ENCODE results near the gene FBLN1. TPM values are rescaled to one million over a fixed set of nuclear protein-coding genes. Genes with fewer than 3 reads are reported as not detected.
A peak's percentile ranks its signal among the peaks of the same experiment; 100 is the strongest.

The FBLN1 gene
- total RNA-seq, 1 donor from 2014 or later = not detected

- intact Hi-C loops (cut with micrococcal nuclease) = no loop called here
- peak overlapping the region; percentile 35 for H3K4me3 Mint-ChIP-seq
- DNase-seq = no peak
- no peaks in the 10 kb centered on the region for H3K9me3 Mint-ChIP-seq
- peaks cover 24% of the 10 kb centered on the region for H3K27me3 Mint-ChIP-seq
- H3K27ac Mint-ChIP-seq = no peak overlapping the region
- H3K36me3 Mint-ChIP-seq (ENCODE audit: low read depth) = no peaks in the 10 kb centered on the region
- peaks cover 15% of the 10 kb centered on the region for H3K4me1 Mint-ChIP-seq
Observed at GRCh38 chr22:45638834-45639746, 136.4 kb downstream of the FBLN1 start.

DNA sequence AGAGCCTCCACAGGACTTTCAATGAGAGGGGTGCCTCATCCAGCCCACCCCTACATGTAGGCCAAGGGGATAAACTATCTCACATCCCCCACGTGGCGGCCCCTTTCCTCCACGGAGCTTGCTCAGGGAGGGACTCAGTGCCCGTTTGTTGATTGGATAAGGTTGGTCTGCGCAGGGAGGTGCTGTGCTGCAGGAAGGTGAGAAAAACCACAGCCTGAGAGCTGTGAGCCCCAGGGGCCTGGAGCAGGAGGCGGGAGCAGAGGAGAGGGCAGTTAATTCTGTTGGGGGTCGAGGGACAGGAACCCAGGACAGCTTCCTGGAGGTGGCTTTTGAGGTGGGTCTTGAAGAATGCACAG is 137.0 kb downstream of the FBLN1 start:
- Mint-ChIP-seq H3K27me3 (peaks cover 25% of the 10 kb centered on the region), H3K9me3 (no peaks in the 10 kb centered on the region), H3K4me1 (peaks cover 15% of the 10 kb centered on the region), H3K27ac (no peak overlapping the region), H3K4me3 (no peak overlapping the region), H3K36me3 (ENCODE audit: low read depth) (no peaks in the 10 kb centered on the region)
- DNase-seq = peak; percentile 61
- intact Hi-C loops (cut with micrococcal nuclease) = no loop called here

GRCh38 chr22:45640291-45640940 is 137.7 kb downstream of the FBLN1 start:
- H3K27ac Mint-ChIP-seq = no peak overlapping the region
- H3K9me3 Mint-ChIP-seq = no peaks in the 10 kb centered on the region
- H3K36me3 Mint-ChIP-seq (ENCODE audit: low read depth) = no peaks in the 10 kb centered on the region
- DNase-seq = no peak
- H3K27me3 Mint-ChIP-seq = peaks cover 29% of the 10 kb centered on the region
- intact Hi-C loops (cut with micrococcal nuclease) = no loop called here
- peaks cover 15% of the 10 kb centered on the region for H3K4me1 Mint-ChIP-seq
- no peak overlapping the region for H3K4me3 Mint-ChIP-seq

DNA sequence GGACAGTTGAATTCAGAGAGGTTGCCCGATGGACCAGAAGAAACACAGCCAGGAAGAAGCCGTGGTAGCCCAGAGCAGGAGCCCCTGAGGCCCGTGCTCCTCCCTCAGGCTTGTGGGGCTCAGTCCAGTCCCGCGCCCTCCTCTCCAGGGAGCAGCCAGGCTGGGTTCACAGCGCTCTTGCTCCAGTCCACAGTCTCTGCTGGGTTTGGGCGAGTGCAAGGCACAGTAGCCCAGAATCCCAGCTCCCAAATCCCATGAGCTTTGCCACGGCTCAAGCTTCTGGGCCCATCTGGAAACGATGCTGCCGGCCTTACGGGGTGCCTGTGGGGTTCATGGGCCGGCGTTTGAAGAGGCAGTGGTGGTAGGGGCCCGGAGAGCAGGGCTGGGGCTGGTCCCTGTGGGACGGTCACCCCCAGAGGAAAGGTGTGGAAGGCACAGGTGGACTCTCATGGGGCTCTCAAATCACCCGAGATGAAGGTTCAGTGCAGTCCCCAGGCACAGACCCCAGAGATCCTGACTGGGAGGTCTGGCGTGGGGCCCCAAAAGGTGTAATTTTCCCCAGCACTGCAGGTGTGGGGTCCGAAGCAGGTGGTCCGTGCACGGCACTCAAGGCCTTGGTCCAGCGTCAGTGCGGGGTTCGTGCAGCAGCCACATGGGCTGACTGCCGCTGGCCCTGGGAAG is 138.4 kb downstream of the FBLN1 start:
- peaks cover 19% of the 10 kb centered on the region for H3K4me1 Mint-ChIP-seq
- H3K9me3 Mint-ChIP-seq = no peaks in the 10 kb centered on the region
- H3K27me3 Mint-ChIP-seq = peaks cover 33% of the 10 kb centered on the region
- intact Hi-C loops (cut with micrococcal nuclease) = no loop called here
- H3K4me3 Mint-ChIP-seq = no peak overlapping the region
- no peak for DNase-seq
- no peaks in the 10 kb centered on the region for H3K36me3 Mint-ChIP-seq (ENCODE audit: low read depth)
- no peak overlapping the region for H3K27ac Mint-ChIP-seq

DNA sequence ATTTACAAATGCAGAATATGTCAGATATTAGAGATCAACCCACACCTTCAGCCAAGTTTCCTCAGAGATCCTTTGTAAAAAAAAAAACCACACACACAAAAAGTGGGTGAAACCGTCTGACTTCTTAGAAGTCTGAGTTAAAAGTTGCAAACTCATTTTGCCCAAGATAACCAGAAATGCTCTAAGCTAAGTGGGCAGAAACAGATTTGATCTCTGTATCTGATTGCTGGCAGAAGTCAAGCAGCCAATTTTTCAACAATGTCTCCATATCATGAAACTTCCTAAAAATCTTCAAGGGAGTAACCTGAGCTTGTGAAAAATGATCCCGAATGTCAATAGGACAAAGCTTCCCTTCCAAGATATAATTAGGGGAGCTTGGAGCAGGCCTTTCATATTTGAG is 140.3 kb downstream of the FBLN1 start:
- no peak overlapping the region for H3K4me3 Mint-ChIP-seq
- intact Hi-C loops (cut with micrococcal nuclease) = no loop called here
- DNase-seq = no peak

DNA sequence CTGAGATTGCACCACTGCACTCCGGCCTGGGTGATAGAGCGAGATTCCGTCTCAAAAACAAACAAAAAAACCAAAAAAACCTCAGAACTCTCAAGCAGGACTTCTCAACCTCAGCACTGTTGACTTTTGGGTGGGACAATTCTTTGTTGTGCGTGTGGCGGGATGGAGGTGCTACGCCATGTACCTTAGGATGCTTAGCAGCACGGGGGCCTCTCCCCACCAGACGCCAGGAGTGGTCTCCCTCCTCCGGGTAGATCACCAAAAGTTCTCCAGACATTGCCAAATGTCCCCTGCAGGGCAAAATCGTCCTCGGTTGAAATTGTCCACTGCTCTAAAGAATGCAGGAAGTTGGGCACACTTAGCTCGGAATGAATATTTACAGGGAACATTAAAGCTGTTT is 142.0 kb downstream of the FBLN1 start:
- H3K27me3 Mint-ChIP-seq = peaks cover 30% of the 10 kb centered on the region
- H3K27ac Mint-ChIP-seq = no peak overlapping the region
- intact Hi-C loops (cut with micrococcal nuclease) = no loop called here
- no peak for DNase-seq
- no peak overlapping the region for H3K4me3 Mint-ChIP-seq
- H3K4me1 Mint-ChIP-seq = peaks cover 12% of the 10 kb centered on the region
- no peaks in the 10 kb centered on the region for H3K36me3 Mint-ChIP-seq (ENCODE audit: low read depth)
- H3K9me3 Mint-ChIP-seq = no peaks in the 10 kb centered on the region

More for the DNA sequence above, 140.3 kb downstream of the FBLN1 start:
- no peaks in the 10 kb centered on the region for H3K9me3 Mint-ChIP-seq
- peaks cover 19% of the 10 kb centered on the region for H3K4me1 Mint-ChIP-seq
- H3K27me3 Mint-ChIP-seq = peaks cover 31% of the 10 kb centered on the region
- no peaks in the 10 kb centered on the region for H3K36me3 Mint-ChIP-seq (ENCODE audit: low read depth)
- no peak overlapping the region for H3K27ac Mint-ChIP-seq

DNA sequence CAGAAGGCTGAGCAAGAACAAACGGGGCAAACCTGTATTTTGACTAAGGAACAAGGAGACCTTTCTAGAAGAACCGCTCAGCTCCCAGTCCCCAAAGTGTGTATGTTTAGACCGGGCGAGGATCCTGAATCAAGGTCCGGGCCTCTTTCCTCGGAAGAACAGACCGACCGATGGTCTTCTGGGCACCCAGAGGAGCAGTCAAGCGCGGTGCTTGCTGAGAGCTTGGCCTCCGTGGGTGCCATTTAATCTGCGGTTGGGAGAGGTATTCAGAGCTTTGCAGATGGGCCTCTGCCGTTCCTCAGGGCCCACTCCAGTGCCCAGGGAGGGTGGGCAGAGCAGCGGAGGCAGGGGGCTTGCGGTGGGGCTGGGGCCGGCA is 142.5 kb downstream of the FBLN1 start:
- DNase-seq = no peak
- intact Hi-C loops (cut with micrococcal nuclease) = no loop called here
- Mint-ChIP-seq H3K27ac (no peak overlapping the region), H3K4me1 (peaks cover 9% of the 10 kb centered on the region), H3K4me3 (no peak overlapping the region), H3K9me3 (no peaks in the 10 kb centered on the region), H3K36me3 (ENCODE audit: low read depth) (no peaks in the 10 kb centered on the region), H3K27me3 (peaks cover 30% of the 10 kb centered on the region)

GRCh38 chr22:45645526-45646414 is 143.1 kb downstream of the FBLN1 start:
- H3K4me1 Mint-ChIP-seq = peaks cover 9% of the 10 kb centered on the region
- H3K27ac Mint-ChIP-seq = no peak overlapping the region
- H3K27me3 Mint-ChIP-seq = peaks cover 30% of the 10 kb centered on the region
- H3K4me3 Mint-ChIP-seq = peak overlapping the region; percentile 56
- intact Hi-C loops (cut with micrococcal nuclease) = no loop called here
- DNase-seq = peak; percentile 94
- no peaks in the 10 kb centered on the region for H3K36me3 Mint-ChIP-seq (ENCODE audit: low read depth)
- no peaks in the 10 kb centered on the region for H3K9me3 Mint-ChIP-seq

- no peak overlapping the region for H3K4me3 Mint-ChIP-seq
- H3K9me3 Mint-ChIP-seq = no peaks in the 10 kb centered on the region
- DNase-seq = no peak
- no peaks in the 10 kb centered on the region for H3K36me3 Mint-ChIP-seq (ENCODE audit: low read depth)
- intact Hi-C loops (cut with micrococcal nuclease) = no loop called here
- no peak overlapping the region for H3K27ac Mint-ChIP-seq
- peaks cover 6% of the 10 kb centered on the region for H3K4me1 Mint-ChIP-seq
- H3K27me3 Mint-ChIP-seq = peaks cover 24% of the 10 kb centered on the region
Observed at GRCh38 chr22:45647532-45648225, 145.0 kb downstream of the FBLN1 start.

DNA sequence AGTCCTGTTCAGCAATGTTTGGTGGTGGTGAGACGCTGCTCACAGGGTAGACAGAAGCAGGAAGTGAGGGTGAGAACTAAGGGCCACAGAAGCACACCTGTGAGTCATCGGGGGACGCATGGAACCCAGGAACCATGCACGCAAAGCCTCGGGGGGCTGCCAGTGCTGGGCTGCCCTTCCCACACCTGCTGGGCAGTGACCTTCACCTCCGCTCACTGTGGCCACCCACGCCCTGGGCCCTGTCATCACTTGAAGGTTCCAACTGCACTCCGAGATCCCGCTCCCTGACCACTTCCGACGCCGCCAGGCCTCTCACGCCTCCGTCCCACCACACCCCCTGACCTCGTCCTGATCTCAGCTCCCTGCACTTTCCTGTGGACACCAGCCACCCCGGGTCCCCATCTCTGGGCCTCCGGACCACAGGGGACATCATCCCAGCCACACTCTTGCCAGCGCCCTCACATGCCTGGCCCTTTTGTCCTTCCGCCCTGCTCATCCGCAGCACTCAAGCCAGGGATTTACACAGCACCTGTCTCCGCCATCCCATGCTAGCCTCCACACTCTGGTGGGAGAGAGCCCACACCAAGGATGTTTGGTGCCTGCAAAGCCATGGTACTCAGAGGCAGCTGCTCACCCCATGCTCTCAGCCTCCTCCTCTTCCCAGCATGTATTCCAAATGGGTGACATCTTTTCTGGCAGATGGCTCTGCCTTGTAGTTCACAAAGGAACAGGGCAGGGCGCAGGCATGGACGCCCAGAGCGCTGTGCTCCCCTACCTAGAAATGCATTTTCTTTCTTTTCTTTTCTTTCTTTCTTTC is 145.8 kb downstream of the FBLN1 start:
- H3K36me3 Mint-ChIP-seq (ENCODE audit: low read depth) = no peaks in the 10 kb centered on the region
- H3K4me3 Mint-ChIP-seq = no peak overlapping the region
- no peak for DNase-seq
- no peak overlapping the region for H3K27ac Mint-ChIP-seq
- H3K4me1 Mint-ChIP-seq = peaks cover 6% of the 10 kb centered on the region
- no peaks in the 10 kb centered on the region for H3K9me3 Mint-ChIP-seq
- peaks cover 24% of the 10 kb centered on the region for H3K27me3 Mint-ChIP-seq
- intact Hi-C loops (cut with micrococcal nuclease) = no loop called here

DNA sequence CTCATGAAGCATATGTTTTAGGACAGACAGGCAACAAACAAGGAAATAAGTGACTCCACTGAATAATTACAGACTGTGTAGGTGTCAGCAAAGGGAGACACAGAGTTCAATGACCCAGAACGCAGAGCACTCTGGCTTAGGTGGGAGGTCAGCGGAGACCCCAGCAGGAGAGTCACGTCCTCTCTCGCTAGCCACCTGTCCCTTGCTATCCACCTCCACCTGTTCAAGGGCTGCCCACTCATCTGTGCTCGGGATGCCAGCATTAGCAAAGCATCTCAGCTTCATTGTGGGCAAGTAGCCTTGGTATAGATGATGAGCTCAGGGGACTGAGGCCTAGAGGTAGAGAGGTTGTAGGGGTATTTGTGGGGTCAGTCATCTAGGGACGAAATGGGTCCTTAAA is 147.1 kb downstream of the FBLN1 start:
- peaks cover 25% of the 10 kb centered on the region for H3K27me3 Mint-ChIP-seq
- H3K36me3 Mint-ChIP-seq (ENCODE audit: low read depth) = no peaks in the 10 kb centered on the region
- no peak overlapping the region for H3K27ac Mint-ChIP-seq
- H3K9me3 Mint-ChIP-seq = no peaks in the 10 kb centered on the region
- H3K4me1 Mint-ChIP-seq = peaks cover 6% of the 10 kb centered on the region
- intact Hi-C loops (cut with micrococcal nuclease) = no loop called here
- H3K4me3 Mint-ChIP-seq = no peak overlapping the region
- DNase-seq = no peak

DNA sequence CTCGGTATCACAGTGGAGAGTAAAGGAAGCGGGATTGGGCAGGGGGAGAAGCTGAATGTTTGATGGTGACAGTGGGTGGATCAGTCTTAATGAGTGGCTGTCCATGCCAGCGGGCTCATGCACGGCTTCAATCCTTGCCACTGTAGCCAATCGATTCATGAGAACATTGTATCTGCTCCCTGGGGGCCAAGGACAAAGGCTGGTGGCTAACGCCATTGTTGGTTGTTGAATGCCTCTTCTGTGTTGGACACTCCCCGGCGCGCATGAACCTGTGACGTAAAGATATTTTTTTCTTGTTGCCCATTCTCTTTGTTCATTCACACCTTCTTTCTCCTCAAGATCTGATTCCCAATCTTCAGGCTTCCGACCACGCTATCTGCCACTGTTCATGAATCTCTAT is 148.0 kb downstream of the FBLN1 start:
- no peak overlapping the region for H3K27ac Mint-ChIP-seq
- no peaks in the 10 kb centered on the region for H3K36me3 Mint-ChIP-seq (ENCODE audit: low read depth)
- peaks cover 20% of the 10 kb centered on the region for H3K27me3 Mint-ChIP-seq
- no peak overlapping the region for H3K4me3 Mint-ChIP-seq
- DNase-seq = no peak
- H3K9me3 Mint-ChIP-seq = no peaks in the 10 kb centered on the region
- H3K4me1 Mint-ChIP-seq = peaks cover 6% of the 10 kb centered on the region
- intact Hi-C loops (cut with micrococcal nuclease) = no loop called here
